HEK293T (cell line): ENCODE measurements around the gene RAD18.

Experiments
- ARNT ChIP-seq: fragments of 450-650 bp; IDR thresholded peaks from 2 replicates; pipeline ENCODE4 v1.6.1; 2017; ENCODE audit warnings: mild to moderate bottlenecking
- FOXK2 ChIP-seq: fragments of 450-650 bp; IDR thresholded peaks from 2 replicates; pipeline ENCODE4 v1.6.1; 2016; ENCODE audit warnings: mild to moderate bottlenecking
- FOXM1 ChIP-seq: fragments of 450-650 bp; IDR thresholded peaks from 2 replicates; pipeline ENCODE4 v1.6.1; 2017; ENCODE audit warnings: mild to moderate bottlenecking, borderline replicate concordance
- HDGF ChIP-seq: fragments of 450-650 bp; IDR thresholded peaks from 2 replicates; pipeline ENCODE4 v1.6.1; 2017; ENCODE audit warnings: antibody characterized with exemption, borderline replicate concordance
- L3MBTL2 ChIP-seq: fragments of 450-650 bp; conservative IDR thresholded peaks from 2 replicates; pipeline ENCODE4 v1.6.1; 2016; ENCODE audit warnings: mild to moderate bottlenecking
- TARDBP ChIP-seq: fragments of 450-650 bp; IDR thresholded peaks from 2 replicates; pipeline ENCODE4 v1.6.1; 2016
- TF ChIP-seq, protein P1 (sequence below): fragments of 450-650 bp; IDR thresholded peaks from 2 replicates; pipeline ENCODE4 v1.6.1; 2016

DNA sequence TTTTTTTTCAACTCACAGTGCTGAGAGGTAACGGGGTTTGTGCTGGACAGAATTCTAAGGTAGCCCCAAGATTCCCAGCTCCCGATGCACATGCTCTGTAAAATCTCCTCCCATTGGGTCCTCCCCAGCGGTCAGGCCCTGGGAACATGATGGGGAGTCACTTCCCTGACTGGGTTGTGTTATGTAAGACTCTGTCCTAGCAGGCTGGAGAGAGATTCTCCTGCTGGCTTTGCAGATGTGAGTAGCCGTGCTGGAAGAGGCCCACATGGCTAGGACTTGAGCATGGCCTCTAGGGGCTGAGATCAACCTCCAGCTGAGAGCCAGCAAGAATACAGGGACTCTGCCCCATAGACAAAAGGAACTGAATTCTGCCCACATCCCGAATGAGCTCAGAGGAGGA lies 110.2 kb downstream of the RAD18 start:
- TF ChIP-seq HDGF = no peak
- no peak for TF ChIP-seq L3MBTL2
- TF ChIP-seq FOXM1 = no peak
- TF ChIP-seq TARDBP = no peak
- TF ChIP-seq, protein P1, sequence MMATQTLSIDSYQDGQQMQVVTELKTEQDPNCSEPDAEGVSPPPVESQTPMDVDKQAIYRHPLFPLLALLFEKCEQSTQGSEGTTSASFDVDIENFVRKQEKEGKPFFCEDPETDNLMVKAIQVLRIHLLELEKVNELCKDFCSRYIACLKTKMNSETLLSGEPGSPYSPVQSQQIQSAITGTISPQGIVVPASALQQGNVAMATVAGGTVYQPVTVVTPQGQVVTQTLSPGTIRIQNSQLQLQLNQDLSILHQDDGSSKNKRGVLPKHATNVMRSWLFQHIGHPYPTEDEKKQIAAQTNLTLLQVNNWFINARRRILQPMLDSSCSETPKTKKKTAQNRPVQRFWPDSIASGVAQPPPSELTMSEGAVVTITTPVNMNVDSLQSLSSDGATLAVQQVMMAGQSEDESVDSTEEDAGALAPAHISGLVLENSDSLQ = no peak
- TF ChIP-seq FOXK2 = no peak
- no peak for TF ChIP-seq ARNT
